MCF 10A (cell line): ENCODE results near the gene MRNIP. TPM values are rescaled to one million over a fixed set of nuclear protein-coding genes. Genes with fewer than 3 reads are reported as not detected.

Experiments
- BruUV-seq: library from RNA; stranded (reverse); fragments of 400-500 nt; replicated peaks from 2 replicates; lab custom pipeline; 2021; lab: Mats Ljungman, UMichigan
- CTCF ChIA-PET: fragments of 300-600 bp; sonication (Branson Sonifier 250); formaldehyde crosslinking; extraction: SDS; loops from one replicate; lab custom pipeline; 2021; ENCODE audit warnings: antibody characterized with exemption, inconsistent platforms; lab: Yijun Ruan, JAX
- POLR2A ChIA-PET: fragments of 300-600, 350-650 bp; sonication (Branson Sonifier 250); formaldehyde crosslinking; extraction: SDS; loops from one replicate; lab custom pipeline; 2020; ENCODE audit warnings: antibody characterized with exemption, inconsistent platforms; lab: Yijun Ruan, JAX
- DNase-seq: peaks from one replicate; pipeline ENCODE4 v3.0.0-alpha.2; 2018; ENCODE audit not compliant: unreplicated experiment
- H3K27ac Mint-ChIP-seq: one replicate; pipeline ENCODE4 v1.8.0; 2022; ENCODE audit warnings: mild to moderate bottlenecking, low read depth, mixed read lengths; ENCODE audit not compliant: unreplicated experiment
- H3K27me3 Mint-ChIP-seq: one replicate; pipeline ENCODE4 v1.8.0; 2022; ENCODE audit warnings: mixed read lengths; ENCODE audit not compliant: insufficient read depth, unreplicated experiment
- H3K36me3 Mint-ChIP-seq: one replicate; pipeline ENCODE4 v1.8.0; 2022; ENCODE audit warnings: mild to moderate bottlenecking, moderate library complexity, mixed read lengths; ENCODE audit not compliant: insufficient read depth, unreplicated experiment
- H3K4me1 Mint-ChIP-seq: one replicate; pipeline ENCODE4 v1.8.0; 2022; ENCODE audit warnings: mixed read lengths; ENCODE audit not compliant: insufficient read depth, unreplicated experiment
- H3K4me3 Mint-ChIP-seq: one replicate; pipeline ENCODE4 v1.8.0; 2022; ENCODE audit warnings: mild to moderate bottlenecking, moderate library complexity, mixed read lengths; ENCODE audit not compliant: unreplicated experiment
- H3K9me3 Mint-ChIP-seq: one replicate; pipeline ENCODE4 v1.8.0; 2022; ENCODE audit warnings: mixed read lengths; ENCODE audit not compliant: unreplicated experiment
- CTCF ChIP-seq: fragments of 200-600 bp; IDR thresholded peaks from one replicate; pipeline ENCODE4 v1.8.0; 2022; ENCODE audit warnings: antibody characterized with exemption, mild to moderate bottlenecking; ENCODE audit not compliant: unreplicated experiment
- intact Hi-C: fragments of 100-400 bp; cut with micrococcal nuclease; formaldehyde crosslinking; loops from 2 replicates; pipeline ENCODE4 v1.14.1; 2022
- total RNA-seq: library from RNA; stranded (reverse); gene quantifications from 2 replicates; pipeline ENCODE4 v1.2.3, GENCODE V29; 2022

MRNIP gene
- total RNA-seq, 1 experiment from 2014 or later = 42.8 TPM

GRCh38 chr5:179814090-179814489, 44.5 kb downstream of the MRNIP start:
- H3K36me3 Mint-ChIP-seq = peaks cover 34% of the 10 kb centered on the region
- H3K4me1 Mint-ChIP-seq = peaks cover 13% of the 10 kb centered on the region
- no peak for TF ChIP-seq CTCF
- intact Hi-C loops = no loop called here
- H3K9me3 Mint-ChIP-seq = no peaks in the 10 kb centered on the region
- no peaks in the 10 kb centered on the region for H3K27me3 Mint-ChIP-seq
- DNase-seq = no peak
- ChIA-PET POLR2A (no interaction called here), CTCF (interaction anchor here (0.8 to 1.6 kb wide), 2 partner anchors 18 to 187 kb away, joined by 3 read pairs; no protein-coding TSS in a partner anchor)
- no peak overlapping the region for H3K27ac Mint-ChIP-seq
- no TSS peak for BruUV-seq
- no peak overlapping the region for H3K4me3 Mint-ChIP-seq

GRCh38 chr5:179812997-179813607, 45.5 kb downstream of the MRNIP start:
- CTCF ChIA-PET = interaction anchor here (0.6 to 1.6 kb wide), 2 partner anchors 17 to 142 kb away, joined by 3 to 5 read pairs; no protein-coding TSS in a partner anchor

GRCh38 chr5:179812135-179812825, 46.3 kb downstream of the MRNIP start:
- no peak overlapping the region for H3K4me3 Mint-ChIP-seq
- no peaks in the 10 kb centered on the region for H3K27me3 Mint-ChIP-seq
- no TSS peak for BruUV-seq
- intact Hi-C loops = no loop called here
- H3K27ac Mint-ChIP-seq = no peak overlapping the region
- TF ChIP-seq CTCF = no peak
- ChIA-PET CTCF (no interaction called here), POLR2A (interaction anchor here (1.1 to 1.7 kb wide), 4 partner anchors 7 to 95 kb away, joined by 3 to 10 read pairs (median 6); no protein-coding TSS in a partner anchor)
- DNase-seq = no peak
- peaks cover 34% of the 10 kb centered on the region for H3K36me3 Mint-ChIP-seq
- H3K4me1 Mint-ChIP-seq = peaks cover 5% of the 10 kb centered on the region
- H3K9me3 Mint-ChIP-seq = no peaks in the 10 kb centered on the region

More at GRCh38 chr5:179812997-179813607, 45.5 kb downstream of the MRNIP start:
- no peak overlapping the region for H3K4me3 Mint-ChIP-seq
- no peaks in the 10 kb centered on the region for H3K9me3 Mint-ChIP-seq
- intact Hi-C loops = no loop called here
- no peak for TF ChIP-seq CTCF
- no peak overlapping the region for H3K27ac Mint-ChIP-seq
- no peaks in the 10 kb centered on the region for H3K27me3 Mint-ChIP-seq
- H3K4me1 Mint-ChIP-seq = peaks cover 7% of the 10 kb centered on the region
- POLR2A ChIA-PET = interaction anchor here (1.1 kb wide), 1 partner anchor 9 kb away, joined by 3 read pairs; no protein-coding TSS in a partner anchor
- no peak for DNase-seq
- no TSS peak for BruUV-seq
- H3K36me3 Mint-ChIP-seq = peaks cover 34% of the 10 kb centered on the region
